ENCODE data around the gene SCML2. TPM values are rescaled to one million over a fixed set of nuclear protein-coding genes. Genes with fewer than 3 reads are reported as not detected.

The SCML2 gene
- total RNA-seq, 4 donors from 2014 or later, result 1.3 to 3.7 (median 1.4) TPM

- Histone ChIP-seq H3K4me1 (no peaks in the 10 kb centered on the region), H3K4me3 (no peak overlapping the region), H3K27me3 (no peaks in the 10 kb centered on the region), H3K9me3 (no peaks in the 10 kb centered on the region), H3K36me3 (no peaks in the 10 kb centered on the region), H3K27ac (no peak overlapping the region)
- 20 to 27% methylated on average over 5 to 7 of the region's 7 CpGs for WGBS, 2 donors (ENCODE audit: low coverage in 1 of 2)
- ATAC-seq, result no peak
- TF ChIP-seq POLR2A (IDR thresholded peaks at IDR 0.05), result no peak
- no peak for TF ChIP-seq POLR2AphosphoS5 (IDR thresholded peaks at IDR 0.05)
- no peak for TF ChIP-seq CTCF (IDR thresholded peaks at IDR 0.05)
- TF ChIP-seq EP300 (IDR thresholded peaks at IDR 0.05), result no peak
These were observed 63.4 kb downstream of the SCML2 start for GRCh38 chrX:18291006-18291545.

- Histone ChIP-seq H3K9me3 (no peaks in the 10 kb centered on the region), H3K27ac (no peak overlapping the region), H3K36me3 (no peaks in the 10 kb centered on the region), H3K4me3 (no peak overlapping the region), H3K27me3 (no peaks in the 10 kb centered on the region), H3K4me1 (no peaks in the 10 kb centered on the region)
- WGBS, 2 donors (ENCODE audit: low coverage in 1 of 2), result 49 to 63% methylated on average over 3 to 4 of the region's 4 CpGs
- no peak for ATAC-seq
- no peak for TF ChIP-seq CTCF (IDR thresholded peaks at IDR 0.05)
- TF ChIP-seq POLR2A (IDR thresholded peaks at IDR 0.05), result no peak
- no peak for TF ChIP-seq EP300 (IDR thresholded peaks at IDR 0.05)
- no peak for TF ChIP-seq POLR2AphosphoS5 (IDR thresholded peaks at IDR 0.05)
These were observed 64.3 kb downstream of the SCML2 start for GRCh38 chrX:18290200-18290599.

- WGBS, 2 donors (ENCODE audit: low coverage in 1 of 2), result 57 to 100% methylated on average over 1 of the region's 3 CpGs
- no peak for ATAC-seq
- H3K4me1 ChIP-seq, result no peaks in the 10 kb centered on the region
- H3K36me3 ChIP-seq, result no peaks in the 10 kb centered on the region
- no peaks in the 10 kb centered on the region for H3K9me3 ChIP-seq
- no peaks in the 10 kb centered on the region for H3K27me3 ChIP-seq
- TF ChIP-seq POLR2A (IDR thresholded peaks at IDR 0.05) (no peak), EP300 (IDR thresholded peaks at IDR 0.05) (no peak), CTCF (IDR thresholded peaks at IDR 0.05) (no peak), POLR2AphosphoS5 (IDR thresholded peaks at IDR 0.05) (no peak)
- no peak overlapping the region for H3K4me3 ChIP-seq
- no peak overlapping the region for H3K27ac ChIP-seq
These were observed 65.8 kb downstream of the SCML2 start for GRCh38 chrX:18288716-18289115.

- no peaks in the 10 kb centered on the region for H3K36me3 ChIP-seq
- H3K9me3 ChIP-seq, result no peaks in the 10 kb centered on the region
- no peaks in the 10 kb centered on the region for H3K4me1 ChIP-seq
- TF ChIP-seq EP300 (IDR thresholded peaks at IDR 0.05) (no peak), CTCF (IDR thresholded peaks at IDR 0.05) (no peak), POLR2A (IDR thresholded peaks at IDR 0.05) (no peak), POLR2AphosphoS5 (IDR thresholded peaks at IDR 0.05) (no peak)
- no peak overlapping the region for H3K4me3 ChIP-seq
- no peak for ATAC-seq
- 43 to 72% methylated on average over 3 of the region's 3 CpGs for WGBS, 2 donors (ENCODE audit: low coverage in 1 of 2)
- no peak overlapping the region for H3K27ac ChIP-seq
- H3K27me3 ChIP-seq, result no peaks in the 10 kb centered on the region
These were observed 68.1 kb downstream of the SCML2 start for GRCh38 chrX:18286322-18286831.

- Histone ChIP-seq H3K4me3 (no peak overlapping the region), H3K27ac (no peak overlapping the region), H3K4me1 (no peaks in the 10 kb centered on the region), H3K27me3 (no peaks in the 10 kb centered on the region), H3K36me3 (no peaks in the 10 kb centered on the region), H3K9me3 (no peaks in the 10 kb centered on the region)
- no peak for ATAC-seq
- TF ChIP-seq EP300 (IDR thresholded peaks at IDR 0.05) (no peak), POLR2A (IDR thresholded peaks at IDR 0.05) (no peak), POLR2AphosphoS5 (IDR thresholded peaks at IDR 0.05) (no peak), CTCF (IDR thresholded peaks at IDR 0.05) (no peak)
- no CpG with 5 or more reads among the region's 4 CpGs for WGBS, 2 donors (ENCODE audit: low coverage in 1 of 2)
These were observed 76.0 kb downstream of the SCML2 start for GRCh38 chrX:18278449-18278848.

All from gastroesophageal sphincter (tissue), 4 donors.